OCI-LY3 (cell line): ENCODE results near the gene CHD6.

Source experiments
- H2AFZ ChIP-seq: fragments of 200-600, 300-600 bp; shearing (Covaris generic); 2 replicates; pipeline ENCODE4 v1.6.0; 2014; ENCODE audit warnings: antibody characterized with exemption, low read depth, low read length
- H3K27ac ChIP-seq: fragments of 200-600, 300-600 bp; sonication (generic); 2 replicates; pipeline ENCODE4 v1.5.1; 2014; ENCODE audit warnings: mild to moderate bottlenecking, low read length, moderate library complexity, mixed read lengths
- H3K27me3 ChIP-seq: fragments of 200-600, 300-600 bp; sonication (generic); 2 replicates; pipeline ENCODE4 v1.6.1; 2014; ENCODE audit warnings: low read depth, low read length, mixed read lengths
- H3K36me3 ChIP-seq: fragments of 200-600, 300-600 bp; sonication (generic); replicated peaks from 2 replicates; pipeline ENCODE3; 2014; ENCODE audit warnings: low read depth, low read length, mixed read lengths
- H3K4me1 ChIP-seq: fragments of 300-600, 200-600 bp; sonication (generic); 2 replicates; pipeline ENCODE4 v1.6.1; 2014; ENCODE audit warnings: low read length, mixed read lengths
- H3K4me2 ChIP-seq: fragments of 200-600, 300-600 bp; sonication (generic); 2 replicates; pipeline ENCODE4 v1.6.1; 2014; ENCODE audit warnings: low read length, mixed read lengths
- H3K4me3 ChIP-seq: fragments of 300-600, 200-600 bp; sonication (generic); 2 replicates; pipeline ENCODE4 v1.5.1; 2014; ENCODE audit warnings: antibody characterized with exemption, mild to moderate bottlenecking, low read length, moderate library complexity
- H3K79me2 ChIP-seq: fragments of 300-600, 200-600 bp; shearing (Covaris generic); 2 replicates; pipeline ENCODE4 v1.6.1; 2014; ENCODE audit warnings: mild to moderate bottlenecking, low read length, mixed read lengths
- H3K9ac ChIP-seq: fragments of 300-600, 200-600 bp; shearing (Covaris generic); 2 replicates; pipeline ENCODE4 v1.6.0; 2014; ENCODE audit warnings: mild to moderate bottlenecking, low read length, moderate library complexity
- H3K9me3 ChIP-seq: fragments of 200-600, 300-600 bp; shearing (Covaris generic); 2 replicates; pipeline ENCODE4 v1.6.1; 2014; ENCODE audit warnings: low read length, mixed read lengths; ENCODE audit not compliant: insufficient read depth
- H4K20me1 ChIP-seq: fragments of 200-600, 300-600 bp; sonication (generic); 2 replicates; pipeline ENCODE4 v1.6.1; 2016; ENCODE audit warnings: low read length, mixed read lengths; ENCODE audit not compliant: insufficient read depth
- CTCF ChIP-seq: fragments of 200-600, 300-600 bp; sonication (generic); IDR thresholded peaks from 2 replicates; pipeline ENCODE4 v1.5.1; 2014; ENCODE audit warnings: antibody characterized with exemption, low read length, low read depth
- EZH2phosphoT487 ChIP-seq: fragments of 200-600 bp; shearing (Covaris generic); IDR thresholded peaks from 2 replicates; pipeline ENCODE4 v1.6.1; 2018; ENCODE audit warnings: antibody characterized with exemption, mixed run types, low read depth

The CHD6 gene

GRCh38 chr20:41380551-41381193 is 237.5 kb downstream of the CHD6 start:
- TF ChIP-seq EZH2phosphoT487 (no peak), CTCF (no peak)
- Histone ChIP-seq H3K9ac (no peak overlapping the region), H3K79me2 (no peaks in the 10 kb centered on the region), H2AFZ (no peak overlapping the region), H3K4me2 (no peak overlapping the region), H3K4me3 (no peak overlapping the region), H3K27me3 (peaks cover 37% of the 10 kb centered on the region), H3K4me1 (no peaks in the 10 kb centered on the region), H3K9me3 (no peaks in the 10 kb centered on the region), H4K20me1 (no peaks in the 10 kb centered on the region), H3K27ac (no peak overlapping the region), H3K36me3 (no peaks in the 10 kb centered on the region)

GRCh38 chr20:41379551-41379950 is 238.6 kb downstream of the CHD6 start:
- Histone ChIP-seq H2AFZ (no peak overlapping the region), H3K4me1 (no peaks in the 10 kb centered on the region), H3K9ac (no peak overlapping the region), H3K36me3 (no peaks in the 10 kb centered on the region), H3K27ac (no peak overlapping the region), H4K20me1 (no peaks in the 10 kb centered on the region), H3K4me2 (no peak overlapping the region), H3K79me2 (no peaks in the 10 kb centered on the region), H3K9me3 (no peaks in the 10 kb centered on the region), H3K4me3 (no peak overlapping the region), H3K27me3 (peaks cover 37% of the 10 kb centered on the region)
- no peak for TF ChIP-seq CTCF
- no peak for TF ChIP-seq EZH2phosphoT487

- no peak overlapping the region for H3K4me3 ChIP-seq
- no peaks in the 10 kb centered on the region for H3K4me1 ChIP-seq
- H3K9me3 ChIP-seq: no peaks in the 10 kb centered on the region
- no peaks in the 10 kb centered on the region for H4K20me1 ChIP-seq
- no peaks in the 10 kb centered on the region for H3K36me3 ChIP-seq
- H2AFZ ChIP-seq: no peak overlapping the region
- no peak overlapping the region for H3K4me2 ChIP-seq
- no peak overlapping the region for H3K27ac ChIP-seq
- no peaks in the 10 kb centered on the region for H3K79me2 ChIP-seq
- H3K9ac ChIP-seq: no peak overlapping the region
- TF ChIP-seq CTCF (no peak), EZH2phosphoT487 (no peak)
- peaks cover 35% of the 10 kb centered on the region for H3K27me3 ChIP-seq
Observed at GRCh38 chr20:41377275-41377674, 240.9 kb downstream of the CHD6 start.

GRCh38 chr20:41376349-41376748 is 241.8 kb downstream of the CHD6 start:
- no peaks in the 10 kb centered on the region for H3K4me1 ChIP-seq
- no peak overlapping the region for H3K9ac ChIP-seq
- no peak overlapping the region for H3K27ac ChIP-seq
- no peaks in the 10 kb centered on the region for H3K79me2 ChIP-seq
- H3K27me3 ChIP-seq: peaks cover 36% of the 10 kb centered on the region
- H3K4me2 ChIP-seq: no peak overlapping the region
- no peak for TF ChIP-seq EZH2phosphoT487
- TF ChIP-seq CTCF: no peak
- H3K9me3 ChIP-seq: no peaks in the 10 kb centered on the region
- H3K4me3 ChIP-seq: no peak overlapping the region
- H3K36me3 ChIP-seq: no peaks in the 10 kb centered on the region
- no peak overlapping the region for H2AFZ ChIP-seq
- H4K20me1 ChIP-seq: no peaks in the 10 kb centered on the region
